GM19467 (cell line): Measurements from ENCODE around the gene NLRP6.

ENCODE experiments used
- ATAC-seq: cut with Tn5 transposase; IDR thresholded peaks from one replicate; pipeline ENCODE4 v1.9.1; 2021; ENCODE audit warnings: mild to moderate bottlenecking, moderate library complexity; ENCODE audit not compliant: unreplicated experiment

Gene NLRP6

GRCh38 chr11:292211-293121 lies 14.3 kb downstream of the NLRP6 start:
- no peak for ATAC-seq

GRCh38 chr11:293271-293851 lies 15.2 kb downstream of the NLRP6 start:
- no peak for ATAC-seq

GRCh38 chr11:293852-294661 lies 15.8 kb downstream of the NLRP6 start:
- ATAC-seq: no peak

GRCh38 chr11:294780-295179 lies 16.6 kb downstream of the NLRP6 start:
- ATAC-seq: no peak

GRCh38 chr11:295351-296170 lies 17.4 kb downstream of the NLRP6 start:
- no peak for ATAC-seq

GRCh38 chr11:296171-297050 lies 18.2 kb downstream of the NLRP6 start:
- ATAC-seq: no peak

GRCh38 chr11:297051-297585 lies 18.9 kb downstream of the NLRP6 start:
- no peak for ATAC-seq

- no peak for ATAC-seq
Observed at GRCh38 chr11:297586-298405, 19.6 kb downstream of the NLRP6 start.

GRCh38 chr11:298406-299065 lies 20.3 kb downstream of the NLRP6 start:
- no peak for ATAC-seq

GRCh38 chr11:299081-299891 lies 21.1 kb downstream of the NLRP6 start, which contains the start of gene IFITM5:
IFITM5 (minus strand) TSS chr11:299526; CDS start chr11:299490, 36 bp downstream.
- ATAC-seq: no peak

GRCh38 chr11:299951-300735 lies 21.9 kb downstream of the NLRP6 start:
- ATAC-seq: no peak

- no peak for ATAC-seq
Observed at GRCh38 chr11:303363-303762, 25.2 kb downstream of the NLRP6 start.

GRCh38 chr11:304061-304506 lies 25.9 kb downstream of the NLRP6 start:
- no peak for ATAC-seq

GRCh38 chr11:304915-305843 lies 27.0 kb downstream of the NLRP6 start:
- ATAC-seq: no peak

- no peak for ATAC-seq
Observed at GRCh38 chr11:305844-306211, 27.6 kb downstream of the NLRP6 start.
